ENCODE results near the gene WFIKKN2.

DNA sequence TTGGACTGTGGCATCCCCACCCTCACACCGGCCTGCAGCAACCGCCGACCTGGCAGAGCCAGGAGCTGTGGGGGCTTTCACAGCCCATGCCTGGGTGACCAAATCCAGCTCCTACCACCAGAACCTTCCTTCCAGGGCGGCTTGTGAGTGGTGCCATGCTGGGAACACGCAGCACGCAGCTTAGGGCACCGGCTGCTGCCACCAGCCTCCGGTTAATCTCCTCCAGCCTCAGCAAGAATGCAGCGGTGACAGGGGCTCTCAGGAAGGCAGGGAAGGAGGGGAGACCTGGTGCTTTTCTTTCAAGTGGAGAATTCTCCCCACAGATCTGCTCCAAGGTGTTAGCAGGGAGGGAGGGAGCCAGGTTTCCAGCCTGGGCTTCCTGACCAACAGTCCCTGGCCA, 35.8 kb upstream of the WFIKKN2 start:
- no peak for TF ChIP-seq ZNF274 (IDR thresholded peaks at IDR 0.05; ENCODE audit: low read depth, low read length)
- TF ChIP-seq ELF1 (IDR thresholded peaks at IDR 0.05; ENCODE audit: borderline replicate concordance, low read depth): no peak
- TF ChIP-seq CTCF (IDR thresholded peaks at IDR 0.05 in 2 of 3, conservative IDR thresholded peaks at IDR 0.05 in 1 of 3; ENCODE audit: borderline replicate concordance in 1 of 3, insufficient read depth in 1 of 3, low read depth in 2 of 3, low read length in 2 of 3): no peak
- no peak for TF ChIP-seq RAD21 (IDR thresholded peaks at IDR 0.05; ENCODE audit: low read depth)
- no peak for TF ChIP-seq POLR2A (IDR thresholded peaks at IDR 0.05; ENCODE audit: borderline replicate concordance, extremely low read depth, insufficient read depth, insufficient read length)
- TF ChIP-seq REST (IDR thresholded peaks at IDR 0.05; ENCODE audit: low read depth): no peak
- TF ChIP-seq POLR2AphosphoS5 (IDR thresholded peaks at IDR 0.05; ENCODE audit: low read depth, low read length): no peak
- TF ChIP-seq EGR1 (IDR thresholded peaks at IDR 0.05; ENCODE audit: low read depth): no peak
